Activated naive CD8-positive, alpha-beta T cell treated with anti-CD3 and anti-CD28 coated beads for 36 hours (primary cell): Measurements from ENCODE around the gene PCSK2. TPM values are rescaled to one million over a fixed set of nuclear protein-coding genes. Genes with fewer than 3 reads are reported as not detected.

Experiments used
- DNase-seq: peaks from one replicate; pipeline ENCODE4 v3.0.0; 2021
- H3K27ac Mint-ChIP-seq: one replicate; pipeline ENCODE4 v1.8.0; 2022; ENCODE audit warnings: mild to moderate bottlenecking, moderate library complexity, mixed read lengths
- H3K27me3 Mint-ChIP-seq: one replicate; pipeline ENCODE4 v1.8.0; 2022; ENCODE audit warnings: mild to moderate bottlenecking, mixed read lengths
- H3K36me3 Mint-ChIP-seq: one replicate; pipeline ENCODE4 v1.8.0; 2021; ENCODE audit warnings: mild to moderate bottlenecking, mixed read lengths
- H3K4me1 Mint-ChIP-seq: one replicate; pipeline ENCODE4 v1.8.0; 2021; ENCODE audit warnings: mixed read lengths
- H3K4me3 Mint-ChIP-seq: one replicate; pipeline ENCODE4 v1.8.0; 2022; ENCODE audit warnings: mild to moderate bottlenecking, moderate library complexity, mixed read lengths
- H3K9me3 Mint-ChIP-seq: one replicate; pipeline ENCODE4 v1.8.0; 2022; ENCODE audit warnings: mixed read lengths
- total RNA-seq, 2 experiments: library from RNA; stranded (reverse); gene quantifications; one replicate each; pipeline ENCODE4 v1.2.3, GENCODE V29; 2021

The PCSK2 gene
- total RNA-seq, 2 experiments from 2014 or later, result not detected

GRCh38 chr20:17385798-17386197 is 159.0 kb downstream of the PCSK2 start:
- H3K27ac Mint-ChIP-seq, result no peak overlapping the region
- no peaks in the 10 kb centered on the region for H3K36me3 Mint-ChIP-seq

GRCh38 chr20:17390655-17391054 is 163.8 kb downstream of the PCSK2 start:
- Mint-ChIP-seq H3K27me3 (peaks cover 3% of the 10 kb centered on the region), H3K36me3 (no peaks in the 10 kb centered on the region), H3K9me3 (no peaks in the 10 kb centered on the region), H3K4me3 (no peak overlapping the region), H3K27ac (no peak overlapping the region), H3K4me1 (no peaks in the 10 kb centered on the region)
- DNase-seq, result no peak

More at GRCh38 chr20:17385798-17386197, 159.0 kb downstream of the PCSK2 start:
- H3K9me3 Mint-ChIP-seq, result no peaks in the 10 kb centered on the region
- no peaks in the 10 kb centered on the region for H3K4me1 Mint-ChIP-seq
- H3K27me3 Mint-ChIP-seq, result peaks cover 7% of the 10 kb centered on the region
- H3K4me3 Mint-ChIP-seq, result no peak overlapping the region
- no peak for DNase-seq

- Mint-ChIP-seq H3K27ac (no peak overlapping the region), H3K4me3 (no peak overlapping the region), H3K9me3 (no peaks in the 10 kb centered on the region), H3K4me1 (no peaks in the 10 kb centered on the region), H3K36me3 (no peaks in the 10 kb centered on the region), H3K27me3 (peaks cover 3% of the 10 kb centered on the region)
- DNase-seq, result no peak
Measured at GRCh38 chr20:17391127-17391771, 164.4 kb downstream of the PCSK2 start.

- no peak for DNase-seq
- Mint-ChIP-seq H3K9me3 (no peaks in the 10 kb centered on the region), H3K27ac (no peak overlapping the region), H3K4me3 (no peak overlapping the region), H3K4me1 (no peaks in the 10 kb centered on the region), H3K27me3 (peaks cover 10% of the 10 kb centered on the region), H3K36me3 (no peaks in the 10 kb centered on the region)
Measured at GRCh38 chr20:17394411-17394810, 167.6 kb downstream of the PCSK2 start.

- Mint-ChIP-seq H3K9me3 (no peaks in the 10 kb centered on the region), H3K4me3 (no peak overlapping the region), H3K4me1 (no peaks in the 10 kb centered on the region), H3K27me3 (peaks cover 11% of the 10 kb centered on the region), H3K36me3 (no peaks in the 10 kb centered on the region), H3K27ac (no peak overlapping the region)
- DNase-seq, result no peak
Measured at GRCh38 chr20:17395729-17396128, 168.9 kb downstream of the PCSK2 start.

- H3K36me3 Mint-ChIP-seq, result no peaks in the 10 kb centered on the region
- no peaks in the 10 kb centered on the region for H3K9me3 Mint-ChIP-seq
- no peaks in the 10 kb centered on the region for H3K4me1 Mint-ChIP-seq
- H3K4me3 Mint-ChIP-seq, result no peak overlapping the region
- DNase-seq, result no peak
- H3K27me3 Mint-ChIP-seq, result peaks cover 10% of the 10 kb centered on the region
- no peak overlapping the region for H3K27ac Mint-ChIP-seq
Measured at GRCh38 chr20:17399303-17399985, 172.6 kb downstream of the PCSK2 start.

- Mint-ChIP-seq H3K4me3 (no peak overlapping the region), H3K4me1 (no peaks in the 10 kb centered on the region), H3K36me3 (no peaks in the 10 kb centered on the region), H3K27me3 (peaks cover 4% of the 10 kb centered on the region), H3K9me3 (no peaks in the 10 kb centered on the region), H3K27ac (no peak overlapping the region)
- no peak for DNase-seq
Measured at GRCh38 chr20:17403461-17403860, 176.6 kb downstream of the PCSK2 start.

- no peak for DNase-seq
- H3K27ac Mint-ChIP-seq, result no peak overlapping the region
- no peaks in the 10 kb centered on the region for H3K4me1 Mint-ChIP-seq
Measured at GRCh38 chr20:17406051-17406590, 179.3 kb downstream of the PCSK2 start.

GRCh38 chr20:17407550-17407949 is 180.7 kb downstream of the PCSK2 start:
- no peaks in the 10 kb centered on the region for H3K9me3 Mint-ChIP-seq
- H3K4me3 Mint-ChIP-seq, result no peak overlapping the region
- H3K27ac Mint-ChIP-seq, result no peak overlapping the region
- no peaks in the 10 kb centered on the region for H3K4me1 Mint-ChIP-seq
- no peaks in the 10 kb centered on the region for H3K36me3 Mint-ChIP-seq
- H3K27me3 Mint-ChIP-seq, result no peaks in the 10 kb centered on the region
- DNase-seq, result no peak

More at GRCh38 chr20:17406051-17406590, 179.3 kb downstream of the PCSK2 start:
- H3K27me3 Mint-ChIP-seq, result no peaks in the 10 kb centered on the region
- no peaks in the 10 kb centered on the region for H3K9me3 Mint-ChIP-seq
- H3K4me3 Mint-ChIP-seq, result no peak overlapping the region
- no peaks in the 10 kb centered on the region for H3K36me3 Mint-ChIP-seq

GRCh38 chr20:17417225-17417624 is 190.4 kb downstream of the PCSK2 start:
- Mint-ChIP-seq H3K27ac (no peak overlapping the region), H3K36me3 (no peaks in the 10 kb centered on the region), H3K4me3 (no peak overlapping the region), H3K4me1 (no peaks in the 10 kb centered on the region), H3K27me3 (peaks cover 15% of the 10 kb centered on the region), H3K9me3 (peaks cover 10% of the 10 kb centered on the region)
- no peak for DNase-seq

- no peak overlapping the region for H3K27ac Mint-ChIP-seq
- peaks cover 15% of the 10 kb centered on the region for H3K27me3 Mint-ChIP-seq
- no peak for DNase-seq
- no peaks in the 10 kb centered on the region for H3K36me3 Mint-ChIP-seq
- peaks cover 8% of the 10 kb centered on the region for H3K9me3 Mint-ChIP-seq
- no peak overlapping the region for H3K4me3 Mint-ChIP-seq
- H3K4me1 Mint-ChIP-seq, result no peaks in the 10 kb centered on the region
Measured at GRCh38 chr20:17418737-17419136, 191.9 kb downstream of the PCSK2 start.

GRCh38 chr20:17419479-17420041 is 192.7 kb downstream of the PCSK2 start:
- no peak overlapping the region for H3K27ac Mint-ChIP-seq
- no peaks in the 10 kb centered on the region for H3K4me1 Mint-ChIP-seq
- H3K4me3 Mint-ChIP-seq, result no peak overlapping the region
- no peak for DNase-seq
- H3K9me3 Mint-ChIP-seq, result peaks cover 2% of the 10 kb centered on the region
- H3K36me3 Mint-ChIP-seq, result no peaks in the 10 kb centered on the region
- H3K27me3 Mint-ChIP-seq, result peaks cover 15% of the 10 kb centered on the region

GRCh38 chr20:17421493-17421892 is 194.7 kb downstream of the PCSK2 start:
- DNase-seq, result no peak
- no peaks in the 10 kb centered on the region for H3K4me1 Mint-ChIP-seq
- no peaks in the 10 kb centered on the region for H3K9me3 Mint-ChIP-seq
- H3K4me3 Mint-ChIP-seq, result no peak overlapping the region
- no peaks in the 10 kb centered on the region for H3K36me3 Mint-ChIP-seq
- peaks cover 9% of the 10 kb centered on the region for H3K27me3 Mint-ChIP-seq
- no peak overlapping the region for H3K27ac Mint-ChIP-seq

- Mint-ChIP-seq H3K36me3 (no peaks in the 10 kb centered on the region), H3K27me3 (peaks cover 14% of the 10 kb centered on the region), H3K9me3 (no peaks in the 10 kb centered on the region), H3K27ac (no peak overlapping the region), H3K4me1 (no peaks in the 10 kb centered on the region), H3K4me3 (no peak overlapping the region)
- DNase-seq, result no peak
Measured at GRCh38 chr20:17423782-17424181, 196.9 kb downstream of the PCSK2 start.

GRCh38 chr20:17427638-17428037 is 200.8 kb downstream of the PCSK2 start:
- Mint-ChIP-seq H3K9me3 (no peaks in the 10 kb centered on the region), H3K4me3 (no peak overlapping the region), H3K4me1 (no peaks in the 10 kb centered on the region), H3K27ac (no peak overlapping the region), H3K27me3 (peaks cover 28% of the 10 kb centered on the region), H3K36me3 (no peaks in the 10 kb centered on the region)
- no peak for DNase-seq
